ENCODE measurements around the gene DHFR.
A peak's percentile ranks its signal among the peaks of the same experiment; 100 is the strongest.

DHFR gene

DNA sequence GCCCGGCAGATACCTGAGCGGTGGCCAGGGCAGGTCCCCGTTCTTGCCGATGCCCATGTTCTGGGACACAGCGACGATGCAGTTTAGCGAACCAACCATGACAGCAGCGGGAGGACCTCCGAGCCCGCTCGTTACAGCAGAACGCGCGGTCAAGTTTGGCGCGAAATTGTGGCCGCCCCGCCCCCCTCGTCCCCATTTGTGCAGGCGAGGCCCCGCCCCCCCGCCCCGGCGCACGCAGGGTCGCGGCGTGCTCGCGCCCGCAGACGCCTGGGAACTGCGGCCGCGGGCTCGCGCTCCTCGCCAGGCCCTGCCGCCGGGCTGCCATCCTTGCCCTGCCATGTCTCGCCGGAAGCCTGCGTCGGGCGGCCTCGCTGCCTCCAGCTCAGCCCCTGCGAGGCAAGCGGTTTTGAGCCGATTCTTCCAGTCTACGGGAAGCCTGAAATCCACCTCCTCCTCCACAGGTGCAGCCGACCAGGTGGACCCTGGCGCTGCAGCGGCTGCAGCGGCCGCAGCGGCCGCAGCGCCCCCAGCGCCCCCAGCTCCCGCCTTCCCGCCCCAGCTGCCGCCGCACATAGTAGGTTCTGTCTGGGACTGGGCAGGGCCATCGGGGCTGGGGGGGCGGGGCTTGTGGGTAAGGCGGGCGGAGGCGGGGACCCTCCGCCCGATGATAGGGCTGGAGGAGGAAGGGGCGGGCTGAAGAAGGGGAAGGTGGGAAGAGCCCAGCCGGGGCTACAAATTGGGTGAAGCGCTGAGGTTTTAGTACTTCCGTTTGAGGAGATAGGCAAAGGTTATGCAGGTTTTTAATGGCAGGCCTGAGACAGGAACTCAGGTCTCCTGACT lies at the start of gene DHFR, which contains the start of gene MSH3:
DHFR (minus strand) TSS at position 593 of the 840 bp plus-strand sequence; CDS start at position 99, 494 bp downstream.
MSH3 (plus strand) TSS at position 262 of the 840 bp plus-strand sequence; CDS start at position 338, 76 bp downstream.
- TF ChIP-seq, protein P1, sequence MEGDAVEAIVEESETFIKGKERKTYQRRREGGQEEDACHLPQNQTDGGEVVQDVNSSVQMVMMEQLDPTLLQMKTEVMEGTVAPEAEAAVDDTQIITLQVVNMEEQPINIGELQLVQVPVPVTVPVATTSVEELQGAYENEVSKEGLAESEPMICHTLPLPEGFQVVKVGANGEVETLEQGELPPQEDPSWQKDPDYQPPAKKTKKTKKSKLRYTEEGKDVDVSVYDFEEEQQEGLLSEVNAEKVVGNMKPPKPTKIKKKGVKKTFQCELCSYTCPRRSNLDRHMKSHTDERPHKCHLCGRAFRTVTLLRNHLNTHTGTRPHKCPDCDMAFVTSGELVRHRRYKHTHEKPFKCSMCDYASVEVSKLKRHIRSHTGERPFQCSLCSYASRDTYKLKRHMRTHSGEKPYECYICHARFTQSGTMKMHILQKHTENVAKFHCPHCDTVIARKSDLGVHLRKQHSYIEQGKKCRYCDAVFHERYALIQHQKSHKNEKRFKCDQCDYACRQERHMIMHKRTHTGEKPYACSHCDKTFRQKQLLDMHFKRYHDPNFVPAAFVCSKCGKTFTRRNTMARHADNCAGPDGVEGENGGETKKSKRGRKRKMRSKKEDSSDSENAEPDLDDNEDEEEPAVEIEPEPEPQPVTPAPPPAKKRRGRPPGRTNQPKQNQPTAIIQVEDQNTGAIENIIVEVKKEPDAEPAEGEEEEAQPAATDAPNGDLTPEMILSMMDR (IDR thresholded peaks at IDR 0.05; ENCODE audit: insufficient read depth, low read depth, low read length, missing control alignments) = peak; percentile 24
- H3K4me3 ChIP-seq (ENCODE audit: low read depth, low read length) = peak within 1 kb of the TSS; percentile 96

DNA sequence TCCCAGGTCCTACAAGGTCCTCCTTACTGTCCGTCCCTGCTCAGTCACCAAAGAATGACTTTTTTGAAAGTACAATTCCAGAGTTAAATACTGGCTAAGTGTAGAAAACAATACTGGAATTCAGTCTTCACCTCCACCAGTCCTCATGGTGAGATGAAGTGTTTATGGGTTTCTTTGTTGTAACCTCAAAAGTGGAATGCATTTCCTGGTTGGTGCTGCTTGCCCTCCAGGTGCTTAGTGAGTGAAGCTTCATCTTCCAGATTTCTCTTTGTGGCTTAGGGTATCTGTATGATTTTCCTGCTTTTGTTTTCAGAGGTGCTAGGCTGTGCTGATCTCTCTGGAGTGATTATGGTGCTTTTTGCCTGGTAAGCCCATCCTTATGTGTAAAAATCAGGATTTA lies 49.4 kb upstream of the DHFR start:
- TF ChIP-seq, protein P1 (IDR thresholded peaks at IDR 0.05; ENCODE audit: insufficient read depth, low read depth, low read length, missing control alignments) = no peak
- DNase-seq (ENCODE audit: low read depth) = no peak

More for the DNA sequence above, at the start of gene DHFR, which contains the start of gene MSH3:
- peak; percentile 98 for DNase-seq (ENCODE audit: low read depth)

DNA sequence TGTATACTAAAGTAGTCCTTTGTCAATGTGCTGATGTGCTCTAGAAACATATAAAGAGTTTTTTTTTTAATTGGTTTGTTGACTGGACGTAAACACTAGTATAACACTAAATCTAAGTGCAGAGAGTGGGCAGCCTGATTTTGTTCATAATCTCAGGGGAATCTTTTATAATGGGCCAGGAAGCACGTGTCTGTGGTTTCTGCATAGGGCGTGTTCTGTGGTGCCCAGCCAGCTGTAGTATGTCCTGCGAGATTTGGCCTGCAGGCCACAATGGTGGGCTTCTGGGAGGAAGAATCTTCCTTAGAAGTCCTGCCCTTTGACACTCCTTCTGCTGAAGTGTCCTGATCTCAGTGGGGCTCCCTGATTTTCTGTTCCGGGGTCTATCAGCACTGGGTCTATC lies 49.0 kb upstream of the DHFR start:
- TF ChIP-seq, protein P1 (IDR thresholded peaks at IDR 0.05; ENCODE audit: insufficient read depth, low read depth, low read length, missing control alignments) = no peak
- no peak for DNase-seq (ENCODE audit: low read depth)
- no peak overlapping the region for H3K4me3 ChIP-seq (ENCODE audit: low read depth, low read length)

More for the DNA sequence above, 49.4 kb upstream of the DHFR start:
- H3K4me3 ChIP-seq (ENCODE audit: low read depth, low read length) = no peak overlapping the region

DNA sequence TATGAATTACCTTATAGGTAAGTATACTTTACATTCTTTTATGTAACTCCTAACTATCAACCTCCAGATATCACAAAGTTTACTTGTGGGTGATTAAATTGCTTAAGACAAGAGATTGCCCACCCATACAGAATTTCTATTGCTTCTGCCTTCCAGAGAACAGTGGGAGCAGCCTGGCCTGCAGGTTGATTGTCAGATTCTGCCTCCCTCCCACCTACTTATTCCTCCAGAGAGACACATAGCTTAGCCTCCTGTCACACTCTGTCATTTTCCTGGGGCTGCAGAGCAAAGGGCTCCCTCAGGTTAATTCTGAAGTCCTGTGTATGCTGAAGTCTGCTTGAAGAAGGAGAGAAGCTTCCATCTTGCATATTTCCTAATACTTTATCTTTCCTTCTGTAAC lies 48.5 kb upstream of the DHFR start:
- DNase-seq (ENCODE audit: low read depth) = no peak
- TF ChIP-seq, protein P1 (IDR thresholded peaks at IDR 0.05; ENCODE audit: insufficient read depth, low read depth, low read length, missing control alignments) = no peak

DNA sequence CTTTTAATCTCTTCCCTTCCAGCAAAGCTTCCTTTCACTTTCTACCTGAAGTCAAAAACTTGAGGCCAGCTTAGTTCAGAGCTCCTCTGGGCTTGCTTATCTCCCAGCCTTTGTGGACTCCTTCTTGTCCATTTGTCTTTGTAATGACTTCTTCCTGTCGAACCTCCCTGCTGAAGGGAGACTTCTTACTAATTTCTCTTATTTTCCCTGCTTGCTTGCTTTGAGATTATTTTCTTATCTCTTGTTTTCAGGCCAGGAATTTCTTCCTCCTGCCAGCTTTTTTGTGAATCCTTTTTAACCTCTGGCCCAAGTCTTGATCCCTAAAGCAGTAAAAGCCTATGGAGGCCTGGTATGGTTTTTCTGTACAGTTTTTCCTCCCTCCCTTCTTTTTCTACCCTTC lies 46.8 kb upstream of the DHFR start:
- H3K4me3 ChIP-seq (ENCODE audit: low read depth, low read length) = no peak overlapping the region
- TF ChIP-seq, protein P1 (IDR thresholded peaks at IDR 0.05; ENCODE audit: insufficient read depth, low read depth, low read length, missing control alignments) = no peak
- DNase-seq (ENCODE audit: low read depth) = no peak

More for the DNA sequence above, 48.5 kb upstream of the DHFR start:
- H3K4me3 ChIP-seq (ENCODE audit: low read depth, low read length) = no peak overlapping the region

DNA sequence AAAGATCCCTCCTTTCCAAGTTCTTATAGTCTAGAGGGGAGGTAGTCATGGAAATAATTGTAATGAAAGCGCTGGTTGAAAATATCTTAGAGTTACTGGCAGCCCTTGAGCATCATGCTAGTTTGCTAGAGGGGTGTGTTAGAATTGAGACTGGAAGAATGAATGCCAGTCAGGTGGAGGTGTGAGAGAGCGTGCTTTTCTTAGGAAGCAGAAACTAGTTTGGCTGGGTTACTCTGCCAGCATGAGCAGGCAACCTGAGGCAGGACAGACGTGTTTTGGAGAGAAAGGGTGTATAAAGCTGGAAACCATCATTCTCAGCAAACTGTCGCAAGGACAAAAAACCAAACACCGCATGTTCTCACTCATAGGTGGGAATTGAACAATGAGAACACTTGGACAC lies 43.6 kb upstream of the DHFR start:
- no peak overlapping the region for H3K4me3 ChIP-seq (ENCODE audit: low read depth, low read length)
- DNase-seq (ENCODE audit: low read depth) = no peak
- TF ChIP-seq, protein P1 (IDR thresholded peaks at IDR 0.05; ENCODE audit: insufficient read depth, low read depth, low read length, missing control alignments) = no peak
